Progenitor cell of endocrine pancreas (in vitro differentiated cells): ENCODE measurements around the gene LAMA3. TPM values are rescaled to one million over a fixed set of nuclear protein-coding genes. Genes with fewer than 3 reads are reported as not detected.

Experiments
- DNase-seq: peaks from one replicate; pipeline ENCODE4 v3.0.0; 2021; ENCODE audit warnings: low spot score; ENCODE audit not compliant: unreplicated experiment
- H3K27ac Mint-ChIP-seq: 2 replicates; pipeline ENCODE4 v1.8.0; 2021; ENCODE audit warnings: mild to moderate bottlenecking, moderate library complexity, mixed read lengths
- H3K27me3 Mint-ChIP-seq: 2 replicates; pipeline ENCODE4 v1.8.0; 2021; ENCODE audit warnings: mixed read lengths
- H3K36me3 Mint-ChIP-seq: 2 replicates; pipeline ENCODE4 v1.8.0; 2022; ENCODE audit warnings: mixed read lengths; ENCODE audit not compliant: insufficient read depth
- H3K4me1 Mint-ChIP-seq: 2 replicates; pipeline ENCODE4 v1.8.0; 2021; ENCODE audit warnings: low read depth, mixed read lengths
- H3K4me3 Mint-ChIP-seq: 2 replicates; pipeline ENCODE4 v1.8.0; 2021; ENCODE audit warnings: low read depth, mild to moderate bottlenecking, moderate library complexity, mixed read lengths
- H3K9me3 Mint-ChIP-seq: 2 replicates; pipeline ENCODE4 v1.8.0; 2021; ENCODE audit warnings: low read depth, mixed read lengths
- total RNA-seq: library from RNA; stranded (reverse); gene quantifications from 2 replicates; pipeline ENCODE4 v1.2.1, GENCODE V29; 2021
- TF ChIP-seq, protein P1 (sequence below): fragments of 200-600 bp; sonication (generic); IDR thresholded peaks from one replicate; pipeline ENCODE4 v1.5.0; 2021; ENCODE audit warnings: antibody characterized with exemption, mild to moderate bottlenecking; ENCODE audit not compliant: unreplicated experiment

The LAMA3 gene
- total RNA-seq, 1 donor from 2014 or later, result 0.84 TPM

DNA sequence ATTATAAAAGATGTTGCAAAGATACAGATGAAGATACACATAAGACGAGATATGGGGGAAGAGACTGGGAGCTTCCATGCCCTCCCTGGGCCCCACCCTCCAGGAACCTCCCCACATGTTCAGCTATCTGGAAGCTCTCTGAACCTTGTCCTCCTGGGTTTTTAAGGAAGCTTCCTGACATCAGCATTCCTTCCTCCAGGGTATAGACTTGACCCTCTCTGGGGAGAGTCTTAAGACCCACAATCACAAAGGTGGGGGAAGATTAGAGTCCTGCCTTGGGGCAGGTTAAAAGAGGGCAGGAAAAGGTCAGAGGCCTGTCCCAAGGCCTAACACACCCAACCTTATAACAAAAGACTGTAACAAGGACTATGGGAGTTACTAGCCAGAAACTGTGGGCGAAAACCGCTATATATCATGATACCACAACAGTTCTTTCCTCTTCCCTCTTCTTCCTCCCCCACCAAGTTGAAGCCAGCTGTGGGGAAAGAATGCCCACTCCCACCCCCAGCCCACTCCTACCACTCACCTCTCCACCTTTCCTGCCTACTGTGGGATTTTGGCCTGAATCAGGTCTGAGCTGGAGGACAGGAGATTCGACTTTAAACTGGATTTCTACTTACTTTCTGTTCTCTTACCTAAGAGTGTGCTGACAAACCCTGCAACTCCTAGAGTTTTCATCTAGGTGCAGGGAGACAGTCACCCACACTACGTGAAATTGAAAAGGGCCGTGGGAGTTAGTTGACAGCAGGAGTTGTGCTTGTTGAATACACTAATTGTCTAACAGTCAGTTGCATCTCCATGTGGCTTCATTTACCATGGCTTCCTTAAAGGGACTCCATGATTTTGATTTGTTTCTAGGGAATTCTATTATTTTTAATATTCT, 105.0 kb downstream of the LAMA3 start:
- Mint-ChIP-seq H3K4me1 (peaks cover 1% of the 10 kb centered on the region), H3K9me3 (peaks cover 4% of the 10 kb centered on the region), H3K27ac (no peak overlapping the region), H3K4me3 (no peak overlapping the region), H3K27me3 (peaks cover 10% of the 10 kb centered on the region), H3K36me3 (no peaks in the 10 kb centered on the region)
- DNase-seq, result no peak
- TF ChIP-seq, protein P1, sequence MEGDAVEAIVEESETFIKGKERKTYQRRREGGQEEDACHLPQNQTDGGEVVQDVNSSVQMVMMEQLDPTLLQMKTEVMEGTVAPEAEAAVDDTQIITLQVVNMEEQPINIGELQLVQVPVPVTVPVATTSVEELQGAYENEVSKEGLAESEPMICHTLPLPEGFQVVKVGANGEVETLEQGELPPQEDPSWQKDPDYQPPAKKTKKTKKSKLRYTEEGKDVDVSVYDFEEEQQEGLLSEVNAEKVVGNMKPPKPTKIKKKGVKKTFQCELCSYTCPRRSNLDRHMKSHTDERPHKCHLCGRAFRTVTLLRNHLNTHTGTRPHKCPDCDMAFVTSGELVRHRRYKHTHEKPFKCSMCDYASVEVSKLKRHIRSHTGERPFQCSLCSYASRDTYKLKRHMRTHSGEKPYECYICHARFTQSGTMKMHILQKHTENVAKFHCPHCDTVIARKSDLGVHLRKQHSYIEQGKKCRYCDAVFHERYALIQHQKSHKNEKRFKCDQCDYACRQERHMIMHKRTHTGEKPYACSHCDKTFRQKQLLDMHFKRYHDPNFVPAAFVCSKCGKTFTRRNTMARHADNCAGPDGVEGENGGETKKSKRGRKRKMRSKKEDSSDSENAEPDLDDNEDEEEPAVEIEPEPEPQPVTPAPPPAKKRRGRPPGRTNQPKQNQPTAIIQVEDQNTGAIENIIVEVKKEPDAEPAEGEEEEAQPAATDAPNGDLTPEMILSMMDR, result no peak

DNA sequence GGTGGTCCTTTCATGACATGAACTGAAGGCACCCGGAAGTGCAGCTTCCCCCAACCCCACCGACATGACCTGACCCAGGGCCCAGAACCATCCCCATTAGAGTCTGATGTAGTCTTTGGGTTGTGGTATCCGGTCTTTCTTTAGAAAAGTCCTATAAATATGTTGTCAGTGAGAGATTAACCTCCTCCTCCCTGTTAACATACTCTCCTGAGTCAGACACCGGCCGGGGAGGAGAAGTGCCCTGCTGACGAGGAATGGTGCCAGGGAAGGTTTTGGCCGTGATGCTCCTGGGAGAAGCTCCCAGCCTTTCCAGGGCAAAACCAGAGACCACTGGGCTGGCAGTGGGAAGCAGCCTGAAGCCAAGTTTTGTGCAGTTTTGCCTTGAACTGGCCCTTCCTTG, 109.0 kb downstream of the LAMA3 start:
- Mint-ChIP-seq H3K36me3 (no peaks in the 10 kb centered on the region), H3K9me3 (no peaks in the 10 kb centered on the region), H3K27ac (no peak overlapping the region), H3K4me1 (no peaks in the 10 kb centered on the region), H3K4me3 (no peak overlapping the region), H3K27me3 (peaks cover 7% of the 10 kb centered on the region)
- TF ChIP-seq, protein P1, result no peak
- DNase-seq, result no peak

DNA sequence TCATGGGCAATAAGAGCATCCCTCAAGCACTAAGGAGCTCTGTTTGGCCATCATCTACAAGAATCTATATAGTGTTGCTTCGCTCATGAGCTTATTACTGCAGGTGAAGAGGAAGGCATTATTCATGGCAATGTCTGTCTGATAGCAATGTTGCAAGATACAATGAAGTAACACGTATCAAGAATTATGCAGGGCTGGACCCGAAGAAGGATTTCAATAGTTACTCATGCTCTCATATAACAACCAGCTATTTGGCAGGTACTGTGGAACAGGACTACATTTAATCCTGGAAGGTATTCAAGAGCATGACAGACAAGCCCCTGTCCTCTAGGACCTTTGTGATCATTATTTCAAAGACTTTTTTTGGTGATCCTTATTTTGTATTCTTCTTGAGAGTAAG, 109.6 kb downstream of the LAMA3 start:
- Mint-ChIP-seq H3K4me1 (no peaks in the 10 kb centered on the region), H3K9me3 (no peaks in the 10 kb centered on the region), H3K27ac (no peak overlapping the region), H3K27me3 (peaks cover 7% of the 10 kb centered on the region), H3K36me3 (no peaks in the 10 kb centered on the region), H3K4me3 (no peak overlapping the region)
- no peak for DNase-seq
- TF ChIP-seq, protein P1, result no peak

DNA sequence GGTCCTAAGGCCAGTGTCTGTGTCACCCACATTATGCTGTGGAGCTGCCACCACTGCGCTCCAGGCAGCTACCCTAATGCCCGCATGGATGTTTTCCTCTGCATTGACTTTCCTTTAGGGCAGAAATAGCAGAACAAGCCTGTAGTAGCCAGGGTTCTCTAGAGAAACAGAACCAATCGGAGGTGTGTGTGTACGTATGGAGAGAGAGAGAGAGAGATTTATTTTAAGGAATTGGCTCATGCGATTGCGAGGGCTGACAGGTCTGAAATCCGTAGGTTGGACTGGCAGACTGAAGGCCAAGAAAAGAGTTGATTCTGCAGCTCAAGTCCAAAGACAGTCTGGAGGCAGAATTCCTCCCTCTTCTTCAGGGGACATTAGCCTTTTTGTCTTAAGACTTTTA, 110.3 kb downstream of the LAMA3 start:
- Mint-ChIP-seq H3K4me3 (no peak overlapping the region), H3K27me3 (peaks cover 7% of the 10 kb centered on the region), H3K27ac (no peak overlapping the region), H3K4me1 (no peaks in the 10 kb centered on the region), H3K36me3 (no peaks in the 10 kb centered on the region), H3K9me3 (no peaks in the 10 kb centered on the region)
- TF ChIP-seq, protein P1, result no peak
- DNase-seq, result no peak

DNA sequence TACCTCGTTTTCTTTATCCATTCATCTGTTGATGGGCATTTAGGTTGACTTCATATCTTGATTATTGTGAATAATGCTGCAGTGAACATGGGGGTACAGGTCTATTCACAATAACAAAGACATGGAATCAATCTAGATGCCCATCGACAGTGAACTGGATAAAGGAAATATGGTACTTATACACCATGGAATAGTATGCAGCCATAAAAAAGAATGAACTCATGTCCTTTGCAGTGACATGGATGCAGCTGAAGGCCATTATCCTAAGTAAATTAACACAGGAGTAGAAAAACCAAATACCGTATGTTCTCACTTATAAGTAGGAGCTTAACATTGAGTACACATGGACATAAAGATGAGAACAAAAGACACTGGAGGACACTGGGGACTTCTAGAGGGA, 111.6 kb downstream of the LAMA3 start:
- H3K36me3 Mint-ChIP-seq, result no peaks in the 10 kb centered on the region
- no peak overlapping the region for H3K4me3 Mint-ChIP-seq
- H3K27me3 Mint-ChIP-seq, result peaks cover 7% of the 10 kb centered on the region
- H3K27ac Mint-ChIP-seq, result no peak overlapping the region
- no peak for DNase-seq
- TF ChIP-seq, protein P1, result no peak
- H3K9me3 Mint-ChIP-seq, result no peaks in the 10 kb centered on the region
- H3K4me1 Mint-ChIP-seq, result no peaks in the 10 kb centered on the region
